GM13976 (cell line): ENCODE results near the gene SCAMP4.

Experiments
- DNase-seq: peaks from one replicate; pipeline ENCODE4 v3.0.0; 2012; ENCODE audit warnings: low spot score
- CTCF ChIP-seq: IDR thresholded peaks from 2 replicates; pipeline ENCODE4 v1.5.1; 2012; ENCODE audit warnings: borderline replicate concordance, mild to moderate bottlenecking; ENCODE audit not compliant: insufficient read depth; ENCODE audit errors: extremely low read depth, missing control alignments, control extremely low read depth
- in situ Hi-C: fragments of 300-500 bp; cut with MboI; formaldehyde crosslinking; loops from one replicate; pipeline ENCODE4 v1.12.0; 2022; ENCODE audit warnings: low sequenced_read_pairs, mixed read lengths, inconsistent platforms; ENCODE audit not compliant: unreplicated experiment

Gene SCAMP4

DNA sequence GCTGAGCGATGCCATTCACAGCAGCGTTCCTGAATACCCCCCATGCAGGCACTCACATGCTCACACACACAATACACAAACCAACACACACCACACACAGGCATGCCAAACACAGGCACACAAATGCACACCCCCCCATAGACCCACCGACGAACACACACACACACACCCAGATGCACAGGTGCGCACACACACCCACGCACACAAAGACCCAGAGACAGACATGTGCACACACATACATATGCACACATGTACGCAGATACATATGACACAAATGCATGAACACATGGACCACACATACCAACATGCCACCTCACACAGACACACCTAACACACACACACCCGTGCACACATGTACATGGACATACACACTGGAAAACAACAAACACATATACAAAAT, 28.7 kb downstream of the SCAMP4 start:
- no peak for TF ChIP-seq CTCF
- DNase-seq = no peak
- in situ Hi-C loops = no loop called here

- no peak for DNase-seq
- no peak for TF ChIP-seq CTCF
- in situ Hi-C loops = no loop called here
Measured at GRCh38 chr19:1935484-1936208, 30.4 kb downstream of the SCAMP4 start.

GRCh38 chr19:1936430-1936829, 31.2 kb downstream of the SCAMP4 start:
- in situ Hi-C loops = no loop called here
- DNase-seq = no peak
- TF ChIP-seq CTCF = no peak

- in situ Hi-C loops = no loop called here
- TF ChIP-seq CTCF = no peak
- DNase-seq = no peak
Measured at GRCh38 chr19:1936916-1937610, 31.9 kb downstream of the SCAMP4 start.

DNA sequence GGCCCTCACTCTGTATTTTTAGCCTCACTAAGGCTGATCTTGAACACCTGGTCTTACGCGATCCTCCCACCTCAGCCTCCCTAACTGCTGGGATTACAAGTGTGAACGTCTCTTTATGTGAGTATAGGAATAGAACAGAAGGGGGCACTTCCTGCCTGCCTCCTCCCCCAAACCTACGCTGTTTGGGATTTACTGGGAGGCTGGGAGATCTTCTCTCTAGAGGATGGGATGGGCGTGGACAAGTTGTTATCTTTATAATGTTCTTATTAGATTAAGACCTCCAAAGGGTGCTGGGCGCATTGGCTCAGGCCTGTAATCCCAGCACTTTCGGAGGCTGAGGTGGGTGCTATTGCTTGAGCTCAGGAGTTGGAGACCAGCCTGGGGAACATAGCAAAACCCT, 32.9 kb downstream of the SCAMP4 start:
- TF ChIP-seq CTCF = no peak
- in situ Hi-C loops = no loop called here

DNA sequence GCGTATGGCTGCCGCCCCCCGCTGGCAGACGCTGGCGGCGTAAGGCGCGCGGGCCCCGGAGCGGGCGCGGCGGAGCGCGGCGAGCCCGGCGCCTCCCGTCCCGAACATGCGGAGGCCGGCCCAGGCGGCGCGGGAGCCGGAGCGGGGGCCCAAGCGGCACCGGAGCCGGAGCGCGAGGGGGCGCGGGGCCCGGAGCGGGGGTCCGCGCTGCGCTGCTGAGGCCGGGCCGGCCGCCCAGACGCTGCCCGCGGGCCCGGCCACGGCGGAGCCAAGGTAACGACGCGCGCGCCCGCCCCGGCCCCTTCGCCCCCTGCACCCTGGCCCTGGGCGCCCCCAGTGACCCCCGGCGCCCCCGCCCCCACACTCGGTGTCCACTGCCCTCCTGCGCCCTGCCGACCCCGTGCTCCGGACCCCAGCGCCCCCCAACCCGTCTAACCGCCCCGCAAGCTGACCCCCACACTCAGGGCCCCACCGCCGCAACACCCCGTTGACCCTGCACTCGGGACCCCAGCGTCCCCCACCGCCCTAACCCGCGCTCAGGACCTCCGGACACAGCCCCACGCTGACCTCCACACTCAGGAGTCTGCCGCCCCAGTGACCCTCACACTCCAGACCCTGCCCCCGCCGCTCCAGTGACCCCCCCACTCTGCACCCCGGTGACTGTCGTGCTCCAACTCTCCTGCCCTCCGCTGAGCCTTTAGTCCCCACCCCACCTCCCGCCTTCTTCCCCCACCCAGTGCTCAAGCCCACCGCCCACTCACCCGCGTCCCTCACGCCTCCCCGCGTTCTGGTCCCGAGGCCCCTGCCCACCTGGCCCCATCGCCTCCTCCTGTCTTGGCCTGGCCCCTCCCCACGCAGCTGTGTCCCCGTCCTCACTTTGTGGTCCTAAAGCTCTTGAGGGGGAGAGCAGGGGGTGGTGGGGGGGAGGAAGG, 36.2 kb downstream of the SCAMP4 start, which contains the start of gene CSNK1G2:
CSNK1G2 (plus strand) TSS at position 27 of the 932 bp plus-strand sequence. CDS start 28,601 bp downstream, outside the sequence.
- in situ Hi-C loops = no loop called here
- TF ChIP-seq CTCF = peak; percentile 62
- DNase-seq = no peak

More for the DNA sequence above, 32.9 kb downstream of the SCAMP4 start:
- DNase-seq = no peak
